Effector memory CD8-positive, alpha-beta T cell (primary cell): ENCODE results near the gene RFNG.
"Not testable (repeated sequence)": the region's sequence is repeated elsewhere in the genome, so short reads cannot be mapped to it uniquely, and the experiment has no call there.

ENCODE experiments used
- ATAC-seq: fragments of 150-1000 bp; cut with Tn5 transposase; replicated peaks from 2 replicates; pipeline ENCODE4 v1.10.0; 2021; ENCODE audit warnings: mild to moderate bottlenecking, moderate library complexity
- DNase-seq, 3 experiments: peaks; one replicate each; pipeline ENCODE4 v3.0.0; 2021
- H3K27ac Mint-ChIP-seq, 2 donors: one replicate each; pipeline ENCODE4 v1.8.0; 2022; ENCODE audit warnings: mild to moderate bottlenecking in 2 of 2, mixed read lengths in 2 of 2, moderate library complexity in 2 of 2
- H3K27me3 Mint-ChIP-seq, 2 donors: one replicate each; pipeline ENCODE4 v1.8.0; 2022; ENCODE audit warnings: mixed read lengths in 2 of 2
- H3K36me3 Mint-ChIP-seq: one replicate; pipeline ENCODE4 v1.8.0; 2022; ENCODE audit warnings: mild to moderate bottlenecking, moderate library complexity, mixed read lengths; ENCODE audit not compliant: insufficient read depth
- H3K4me1 Mint-ChIP-seq, 2 donors: one replicate each; pipeline ENCODE4 v1.8.0; 2022; ENCODE audit warnings: low read depth in 2 of 2, mixed read lengths in 2 of 2
- H3K4me3 Mint-ChIP-seq, 2 donors: one replicate each; pipeline ENCODE4 v1.8.0; 2022; ENCODE audit warnings: mild to moderate bottlenecking in 2 of 2, mixed read lengths in 2 of 2, moderate library complexity in 2 of 2
- H3K9me3 Mint-ChIP-seq, 2 donors: one replicate each; pipeline ENCODE4 v1.8.0; 2022; ENCODE audit warnings: mixed read lengths in 2 of 2

The RFNG gene

GRCh38 chr17:82041144-82041814, 10.3 kb downstream of the RFNG start:
- ATAC-seq: no peak
- H3K36me3 Mint-ChIP-seq: peaks cover 12% of the 10 kb centered on the region
- H3K4me1 Mint-ChIP-seq: peaks cover 7 to 12% of the 10 kb centered on the region in 2 donors
- no peaks in the 10 kb centered on the region for H3K27me3 Mint-ChIP-seq
- H3K27ac Mint-ChIP-seq: peak overlapping the region in 1 of 2 donors; percentile 76
- no peak overlapping the region for H3K4me3 Mint-ChIP-seq
- DNase-seq: no peak
- no peaks in the 10 kb centered on the region for H3K9me3 Mint-ChIP-seq

DNA sequence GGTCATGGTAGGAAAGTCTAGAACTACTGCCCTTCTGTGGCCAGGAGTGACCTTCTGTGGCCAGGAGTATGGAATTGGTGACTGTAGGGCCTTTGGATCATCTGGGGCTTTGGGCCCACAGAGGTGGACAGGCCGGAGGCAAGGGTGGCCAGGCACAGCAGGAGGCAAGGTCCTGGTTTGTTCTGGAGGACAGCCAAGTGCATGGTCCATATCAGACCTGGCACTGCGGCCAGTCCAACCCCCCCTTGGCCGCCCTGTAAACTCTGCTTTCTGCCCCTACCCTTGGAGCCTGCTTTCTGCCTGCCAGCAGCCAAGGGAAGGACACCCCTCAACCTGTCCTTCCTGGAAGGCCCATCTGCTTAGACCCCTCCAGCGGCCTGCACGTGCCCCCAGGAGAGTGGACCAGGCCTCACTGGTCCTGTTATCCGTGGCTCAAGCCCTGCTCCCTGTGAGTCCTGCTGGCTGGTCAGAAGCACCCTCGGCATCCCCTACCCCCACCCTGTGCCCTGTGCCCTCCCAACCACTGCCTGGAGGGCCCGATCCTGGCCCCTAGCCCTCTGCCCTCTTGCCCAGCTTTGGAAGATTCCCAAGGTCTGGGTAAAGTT, 11.8 kb downstream of the RFNG start:
- DNase-seq (no peak), ATAC-seq (no peak)
- H3K4me3 Mint-ChIP-seq: peak overlapping the region in 1 of 2 donors; percentile 31
- H3K27ac Mint-ChIP-seq: no peak overlapping the region
- no peaks in the 10 kb centered on the region for H3K27me3 Mint-ChIP-seq
- peaks cover 17 to 21% of the 10 kb centered on the region in 2 donors for H3K4me1 Mint-ChIP-seq
- H3K9me3 Mint-ChIP-seq: no peaks in the 10 kb centered on the region
- peaks cover 12% of the 10 kb centered on the region for H3K36me3 Mint-ChIP-seq

- not testable (repeated sequence) for H3K27ac Mint-ChIP-seq, H3K27me3 Mint-ChIP-seq, H3K9me3 Mint-ChIP-seq, ATAC-seq, DNase-seq
- Mint-ChIP-seq H3K4me1 (peaks cover 17 to 21% of the 10 kb centered on the region in 2 donors), H3K4me3 (peak overlapping the region; percentile 31 to 32), H3K36me3 (peaks cover 12% of the 10 kb centered on the region)
Observed at GRCh38 chr17:82038796-82039409, 12.7 kb downstream of the RFNG start.

DNA sequence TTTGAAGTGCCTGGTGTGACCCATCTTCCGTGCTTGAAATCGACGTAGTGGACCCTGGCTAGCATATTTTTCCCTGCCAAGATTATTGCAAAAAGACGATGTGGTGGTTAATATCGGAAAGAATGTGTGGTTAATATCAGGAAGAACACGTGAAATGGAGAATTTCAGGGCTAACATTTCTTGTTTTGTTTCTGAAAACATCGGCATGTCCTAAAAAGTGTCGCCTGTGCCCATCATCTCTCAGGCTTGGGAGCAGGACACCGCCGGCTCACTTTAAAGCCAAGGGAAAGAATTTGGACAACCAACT, 13.8 kb downstream of the RFNG start:
- Mint-ChIP-seq H3K4me1 (peaks cover 17 to 21% of the 10 kb centered on the region in 2 donors), H3K27me3 (no peaks in the 10 kb centered on the region), H3K27ac (peak overlapping the region; percentile 79 to 88), H3K9me3 (no peaks in the 10 kb centered on the region), H3K4me3 (peak overlapping the region; percentile 82 to 88), H3K36me3 (peaks cover 12% of the 10 kb centered on the region)
- ATAC-seq (no peak), DNase-seq (no peak)

DNA sequence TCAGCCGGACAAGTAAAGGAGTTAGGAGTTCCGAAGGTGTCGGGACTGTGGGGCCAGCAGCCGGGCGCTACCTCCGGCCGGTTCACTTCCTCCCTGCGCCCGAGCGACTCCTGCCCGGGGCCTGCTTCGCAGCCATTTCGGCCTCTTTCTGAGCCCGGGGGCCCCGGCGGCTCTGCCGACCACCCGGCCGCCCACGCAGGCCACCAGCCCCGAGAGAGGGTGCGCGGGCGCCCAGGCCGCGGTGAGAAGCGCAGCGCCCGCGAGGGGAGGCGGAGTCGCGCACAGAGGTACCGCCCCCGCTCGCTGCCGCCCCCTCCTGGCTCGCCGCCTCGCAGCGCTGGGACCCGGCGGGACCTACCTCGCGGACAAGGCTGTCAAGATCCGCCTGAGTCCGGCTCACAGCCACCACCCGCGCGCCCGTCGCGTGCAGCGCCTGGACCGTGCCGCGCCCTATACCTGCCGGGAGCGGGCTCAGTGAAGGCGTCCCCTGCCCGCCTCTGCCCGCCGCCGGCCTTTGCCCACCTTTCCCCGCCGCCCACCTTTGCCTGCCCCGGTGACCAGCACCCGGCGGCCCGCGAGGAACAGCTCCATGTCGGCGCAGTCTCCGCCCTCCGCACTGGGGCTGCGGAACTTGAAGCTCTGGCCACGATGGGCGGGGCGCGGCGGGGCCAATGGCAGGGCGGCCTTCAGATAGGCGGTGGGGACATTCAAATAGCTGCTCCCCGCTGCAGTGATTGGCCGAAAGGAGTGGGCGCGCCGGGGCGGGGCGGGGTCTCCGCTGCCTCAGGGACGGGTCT, 14.3 kb downstream of the RFNG start, which contains the start of gene DCXR:
Gene DCXR (minus strand): TSS at position 606 of the 797 bp plus-strand sequence. CDS start 15 bp downstream, at position 591.
- Mint-ChIP-seq H3K27ac (peak within 1 kb of the TSS; percentile 79 to 88), H3K27me3 (no peaks in the 10 kb centered on the region), H3K4me3 (peak within 1 kb of the TSS; percentile 82 to 88), H3K9me3 (no peaks in the 10 kb centered on the region), H3K36me3 (peaks cover 12% of the 10 kb centered on the region), H3K4me1 (peaks cover 17 to 21% of the 10 kb centered on the region in 2 donors)
- DNase-seq (peak; percentile 91 to 93 (median 92)), ATAC-seq (peak; percentile 90)

DNA sequence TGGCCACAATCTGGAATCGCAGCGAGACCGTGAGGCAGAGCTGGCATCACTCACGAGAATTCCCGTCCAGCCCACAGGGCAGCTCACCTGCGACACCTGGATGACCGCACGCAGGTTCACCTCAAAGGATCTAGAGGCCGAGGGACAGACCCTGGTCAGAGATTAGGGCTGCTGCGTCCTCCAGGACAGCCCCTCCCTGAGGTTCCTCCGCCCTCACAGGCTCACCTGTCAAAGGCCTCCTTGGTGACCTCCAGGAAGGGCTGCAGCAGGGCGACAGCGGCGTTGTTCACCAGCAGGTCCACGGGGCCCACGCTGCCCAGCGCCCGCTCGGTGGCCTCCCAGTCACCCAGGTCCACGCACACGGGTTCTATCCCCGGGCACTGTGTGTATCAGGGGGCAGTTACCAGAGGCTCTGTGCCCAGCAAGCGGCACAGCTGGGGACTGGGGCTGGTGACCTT, 14.9 kb downstream of the RFNG start:
- peaks cover 12% of the 10 kb centered on the region for H3K36me3 Mint-ChIP-seq
- no peaks in the 10 kb centered on the region for H3K9me3 Mint-ChIP-seq

GRCh38 chr17:82035956-82036633, 15.5 kb downstream of the RFNG start:
- H3K4me1 Mint-ChIP-seq: peaks cover 17 to 21% of the 10 kb centered on the region in 2 donors
- H3K9me3 Mint-ChIP-seq: no peaks in the 10 kb centered on the region
- H3K27me3 Mint-ChIP-seq: no peaks in the 10 kb centered on the region
- DNase-seq (no peak), ATAC-seq (no peak)
- peaks cover 12% of the 10 kb centered on the region for H3K36me3 Mint-ChIP-seq
- peak overlapping the region; percentile 82 to 88 for H3K4me3 Mint-ChIP-seq
- peak overlapping the region; percentile 57 to 88 for H3K27ac Mint-ChIP-seq

More for the DNA sequence above, 14.9 kb downstream of the RFNG start:
- no peaks in the 10 kb centered on the region for H3K27me3 Mint-ChIP-seq
- DNase-seq (no peak), ATAC-seq (no peak)
- H3K4me1 Mint-ChIP-seq: peaks cover 17 to 21% of the 10 kb centered on the region in 2 donors
- H3K4me3 Mint-ChIP-seq: peak overlapping the region; percentile 82 to 88
- peak overlapping the region; percentile 57 to 88 for H3K27ac Mint-ChIP-seq

- DNase-seq: no peak
- peak overlapping the region in 1 of 2 donors; percentile 57 for H3K27ac Mint-ChIP-seq
- no peak for ATAC-seq
- no peaks in the 10 kb centered on the region for H3K9me3 Mint-ChIP-seq
- H3K4me3 Mint-ChIP-seq: peak overlapping the region; percentile 82 to 88
- no peaks in the 10 kb centered on the region for H3K27me3 Mint-ChIP-seq
- peaks cover 19 to 23% of the 10 kb centered on the region in 2 donors for H3K4me1 Mint-ChIP-seq
- peaks cover 13% of the 10 kb centered on the region for H3K36me3 Mint-ChIP-seq
Observed at GRCh38 chr17:82035488-82035887, 16.1 kb downstream of the RFNG start.

DNA sequence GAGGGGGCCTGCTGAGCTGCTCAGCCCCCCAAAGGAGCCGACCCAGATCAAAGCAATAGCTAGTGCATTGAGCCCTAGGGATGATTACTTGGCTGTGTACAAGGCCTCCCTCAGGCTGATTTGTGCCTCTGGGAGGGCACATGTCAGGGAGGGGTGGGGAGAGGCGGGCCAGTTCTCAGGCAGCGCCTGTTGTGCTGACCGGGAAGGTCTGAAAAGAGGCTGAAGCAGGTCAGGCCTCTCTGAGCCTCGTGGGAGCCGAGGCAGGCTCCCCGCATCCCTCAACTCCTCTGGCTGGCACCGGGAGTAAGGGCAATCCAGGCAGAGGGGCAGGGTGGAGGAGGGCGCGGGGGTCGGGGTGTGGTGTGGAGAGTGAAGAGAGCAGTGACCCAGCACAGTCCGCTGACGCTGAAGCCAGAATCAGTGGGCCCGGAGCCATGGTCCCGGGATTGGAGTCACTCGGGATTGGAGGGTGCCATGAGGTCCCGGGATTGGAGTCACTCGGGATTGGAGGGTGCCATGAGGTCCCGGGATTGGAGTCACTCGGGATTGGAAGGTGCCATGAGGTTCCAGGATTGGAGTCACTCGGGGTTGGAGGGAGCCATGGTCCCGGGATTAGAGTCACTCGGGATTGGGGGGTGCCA, 17.1 kb downstream of the RFNG start:
- H3K9me3 Mint-ChIP-seq: no peaks in the 10 kb centered on the region
- peak overlapping the region in 1 of 2 donors; percentile 2 for H3K4me3 Mint-ChIP-seq
- DNase-seq (no peak), ATAC-seq (no peak)
- peaks cover 24 to 28% of the 10 kb centered on the region in 2 donors for H3K4me1 Mint-ChIP-seq
- H3K27me3 Mint-ChIP-seq: no peaks in the 10 kb centered on the region
- H3K27ac Mint-ChIP-seq: no peak overlapping the region
- H3K36me3 Mint-ChIP-seq: peaks cover 15% of the 10 kb centered on the region

DNA sequence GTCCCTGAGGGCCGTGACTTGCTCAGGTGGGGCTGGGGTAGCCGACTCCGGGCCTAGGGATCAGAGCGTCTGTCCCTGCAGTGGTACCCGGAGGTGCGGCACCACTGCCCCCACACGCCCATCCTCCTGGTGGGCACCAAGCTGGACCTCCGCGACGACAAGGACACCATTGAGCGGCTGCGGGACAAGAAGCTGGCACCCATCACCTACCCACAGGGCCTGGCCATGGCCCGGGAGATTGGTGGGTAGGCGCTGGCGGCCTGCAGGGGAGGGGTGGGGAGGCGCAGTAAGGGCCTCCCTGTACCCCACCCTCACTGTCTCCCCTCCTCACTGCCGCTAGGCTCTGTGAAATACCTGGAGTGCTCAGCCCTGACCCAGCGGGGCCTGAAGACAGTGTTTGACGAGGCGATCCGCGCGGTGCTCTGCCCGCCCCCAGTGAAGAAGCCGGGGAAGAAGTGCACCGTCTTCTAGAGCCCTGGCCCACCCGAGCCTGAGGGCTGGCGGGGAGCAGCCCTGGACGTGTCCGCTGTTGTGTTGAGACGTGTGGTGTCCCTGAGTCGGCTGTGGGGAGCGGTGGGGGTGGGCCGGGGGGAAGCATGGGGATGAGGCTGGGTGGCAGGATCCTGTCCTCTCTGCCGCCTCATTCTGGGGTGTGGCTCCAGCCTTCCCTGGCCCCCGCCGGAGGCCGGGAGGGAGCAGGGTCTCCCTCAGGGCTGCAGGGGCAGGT, 18.1 kb downstream of the RFNG start:
- DNase-seq: no peak
- H3K4me3 Mint-ChIP-seq: no peak overlapping the region
- no peak for ATAC-seq
- no peak overlapping the region for H3K27ac Mint-ChIP-seq
- peaks cover 15% of the 10 kb centered on the region for H3K36me3 Mint-ChIP-seq
- H3K9me3 Mint-ChIP-seq: no peaks in the 10 kb centered on the region
- H3K27me3 Mint-ChIP-seq: no peaks in the 10 kb centered on the region
- H3K4me1 Mint-ChIP-seq: peaks cover 23 to 25% of the 10 kb centered on the region in 2 donors

GRCh38 chr17:82031885-82032627, 19.6 kb downstream of the RFNG start:
- H3K27ac Mint-ChIP-seq: no peak overlapping the region
- H3K27me3 Mint-ChIP-seq: no peaks in the 10 kb centered on the region
- peak overlapping the region; percentile 57 to 59 for H3K4me3 Mint-ChIP-seq
- H3K9me3 Mint-ChIP-seq: no peaks in the 10 kb centered on the region
- peaks cover 18 to 19% of the 10 kb centered on the region in 2 donors for H3K4me1 Mint-ChIP-seq
- H3K36me3 Mint-ChIP-seq: peaks cover 8% of the 10 kb centered on the region
- ATAC-seq: no peak
- DNase-seq: no peak
